K562 (cell line): Measurements from ENCODE around the gene PKLR. TPM values are rescaled to one million over a fixed set of nuclear protein-coding genes. Genes with fewer than 3 reads are reported as not detected.
A peak's percentile ranks its signal among the peaks of the same experiment; 100 is the strongest.

Experiments
- ATF2 ChIP-seq: sonication (generic); formaldehyde crosslinking; IDR thresholded peaks from 2 replicates; pipeline ENCODE4 v1.8.1; 2022; ENCODE audit warnings: missing genetic modification reagents
- CBFA2T3 ChIP-seq: fragments of 450-650 bp; IDR thresholded peaks from 2 replicates; pipeline ENCODE4 v1.6.1; 2017
- CSDE1 ChIP-seq, 2 experiments: fragments of 450-650 bp; IDR thresholded peaks; 2 replicates each; pipeline ENCODE4 v1.6.1; 2016; ENCODE audit warnings: mild to moderate bottlenecking in 1 of 2
- DPF2 ChIP-seq: fragments of 450-650 bp; IDR thresholded peaks from 2 replicates; pipeline ENCODE4 v1.6.1; 2016
- HDAC1 ChIP-seq, 2 experiments: fragments of 450-650 bp; IDR thresholded peaks; 2 replicates each; pipeline ENCODE4 v1.6.1; 2016 to 2017; ENCODE audit warnings: inconsistent platforms in 1 of 2, mild to moderate bottlenecking in 1 of 2, moderate library complexity in 1 of 2
- MEIS2 ChIP-seq: fragments of 450-650 bp; IDR thresholded peaks from 2 replicates; pipeline ENCODE4 v1.6.1; 2014; ENCODE audit warnings: mild to moderate bottlenecking; ENCODE audit not compliant: partially characterized antibody
- MLLT1 ChIP-seq, 2 experiments: fragments of 450-650 bp; IDR thresholded peaks; 2 replicates each; pipeline ENCODE4 v1.6.1; 2016
- NR2C2 ChIP-seq, 2 experiments: fragments of 200-800 bp in 1 of 2; sonication (Bioruptor generic) in 1 of 2; sonication (generic) in 1 of 2; formaldehyde crosslinking in 1 of 2; IDR thresholded peaks; 2 replicates each; pipeline versions ENCODE4 v1.6.1 to v1.8.0; 2016 to 2022; ENCODE audit warnings: mild to moderate bottlenecking in 1 of 2, missing compliant biosample characterization in 1 of 2, missing genetic modification characterization in 1 of 2, missing genetic modification reagents in 1 of 2
- POLR3A ChIP-seq: IDR thresholded peaks from 2 replicates; pipeline ENCODE4 v1.6.1; 2011; ENCODE audit warnings: borderline replicate concordance, mild to moderate bottlenecking, moderate library complexity; ENCODE audit not compliant: insufficient read length, insufficient read depth; ENCODE audit errors: extremely low read depth
- TEAD4 ChIP-seq, 2 experiments: sonication (generic) in 1 of 2; formaldehyde crosslinking in 1 of 2; IDR thresholded peaks; 2 replicates each; pipeline versions ENCODE4 v1.6.1 to v1.8.0; 2012 to 2022; ENCODE audit warnings: borderline replicate concordance in 1 of 2, inconsistent platforms in 1 of 2, low read length in 1 of 2, mild to moderate bottlenecking in 1 of 2, missing genetic modification reagents in 1 of 2
- ZNF140 ChIP-seq: fragments of 250-450 bp; sonication (Bioruptor Pico); IDR thresholded peaks from 2 replicates; pipeline ENCODE4 v1.8.0; 2021; ENCODE audit warnings: moderate library complexity, mild to moderate bottlenecking, inconsistent platforms
- ZNF551 ChIP-seq: fragments of 250-450 bp; sonication (Bioruptor Pico); IDR thresholded peaks from 2 replicates; pipeline ENCODE4 v1.5.0; 2021; ENCODE audit warnings: mild to moderate bottlenecking, moderate library complexity
- ZNF76 ChIP-seq: fragments of 250-450 bp; sonication (Bioruptor Pico); IDR thresholded peaks from 2 replicates; pipeline ENCODE4 v1.4.0; 2020; ENCODE audit warnings: mild to moderate bottlenecking, moderate library complexity, borderline replicate concordance
- polyA plus RNA-seq, 8 experiments: library from polyadenylated mRNA; depleted of rRNA in 4 of 8; stranded (reverse) in 5 of 8; unstranded in 3 of 8; fragments of >200 nt; fragmentation: Nextera tagmentation in 2 of 8; fragmentation: Illumina TruSeq in 1 of 8; extraction: Ambion mirVana in 2 of 8; extraction: Trizol in 1 of 8; gene quantifications; 2 replicates each; pipeline versions ENCODE4 v1.2.1 to v1.2.3, GENCODE V29; 2011 to 2014; ENCODE audit warnings: inconsistent platforms in 1 of 8, missing spikeins in 1 of 8
- total RNA-seq, 7 experiments: library from RNA; depleted of rRNA in 6 of 7; stranded (reverse); fragments of >200 nt in 6 of 7; fragmentation: Illumina TruSeq in 2 of 7; extraction: Trizol in 2 of 7; gene quantifications; 2 replicates each; pipeline versions ENCODE4 v1.2.1 to v1.2.3, GENCODE V29; 2011 to 2021; ENCODE audit warnings: low replicate concordance in 1 of 7
- TF ChIP-seq, protein P1 (sequence below): sonication (generic); formaldehyde crosslinking; IDR thresholded peaks from 2 replicates; pipeline ENCODE4 v1.4.0; 2020; ENCODE audit warnings: mild to moderate bottlenecking, missing genetic modification reagents
- TF ChIP-seq, protein P2 (sequence below): fragments of 450-650 bp; formaldehyde crosslinking; IDR thresholded peaks from 2 replicates; pipeline ENCODE4 v1.4.0; 2020; ENCODE audit warnings: mild to moderate bottlenecking, moderate library complexity
- TF ChIP-seq, protein P3 (sequence below): fragments of 250-450 bp; sonication (Bioruptor Pico); IDR thresholded peaks from 2 replicates; pipeline ENCODE4 v1.9.0; 2021; ENCODE audit warnings: mild to moderate bottlenecking
- TF ChIP-seq, protein P4 (sequence below): sonication (generic); formaldehyde crosslinking; IDR thresholded peaks from 2 replicates; pipeline ENCODE4 v1.9.0; 2022; ENCODE audit warnings: mild to moderate bottlenecking, missing genetic modification reagents

The PKLR gene
- total and polyA plus RNA-seq, 9 of the 15 experiments (the other 6 are each of a cell fraction or from before 2014, with no cell fraction given) = 10.7 to 78.4 (median 38.2) TPM

- TF ChIP-seq, protein P1, sequence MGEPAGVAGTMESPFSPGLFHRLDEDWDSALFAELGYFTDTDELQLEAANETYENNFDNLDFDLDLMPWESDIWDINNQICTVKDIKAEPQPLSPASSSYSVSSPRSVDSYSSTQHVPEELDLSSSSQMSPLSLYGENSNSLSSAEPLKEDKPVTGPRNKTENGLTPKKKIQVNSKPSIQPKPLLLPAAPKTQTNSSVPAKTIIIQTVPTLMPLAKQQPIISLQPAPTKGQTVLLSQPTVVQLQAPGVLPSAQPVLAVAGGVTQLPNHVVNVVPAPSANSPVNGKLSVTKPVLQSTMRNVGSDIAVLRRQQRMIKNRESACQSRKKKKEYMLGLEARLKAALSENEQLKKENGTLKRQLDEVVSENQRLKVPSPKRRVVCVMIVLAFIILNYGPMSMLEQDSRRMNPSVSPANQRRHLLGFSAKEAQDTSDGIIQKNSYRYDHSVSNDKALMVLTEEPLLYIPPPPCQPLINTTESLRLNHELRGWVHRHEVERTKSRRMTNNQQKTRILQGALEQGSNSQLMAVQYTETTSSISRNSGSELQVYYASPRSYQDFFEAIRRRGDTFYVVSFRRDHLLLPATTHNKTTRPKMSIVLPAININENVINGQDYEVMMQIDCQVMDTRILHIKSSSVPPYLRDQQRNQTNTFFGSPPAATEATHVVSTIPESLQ (CRISPR knock-in tag) = no peak
- TF ChIP-seq CSDE1 (IDR thresholded peaks at IDR 0.05) = no peak
- peak; percentile 63; the same call in 1 of the 2 replicates for TF ChIP-seq NR2C2 (CRISPR knock-in tag; IDR thresholded peaks at IDR 0.05)
- peak; percentile 82 for TF ChIP-seq NR2C2 (tag; IDR thresholded peaks at IDR 0.05)
- TF ChIP-seq MEIS2 = peak; percentile 41
- TF ChIP-seq, protein P2, sequence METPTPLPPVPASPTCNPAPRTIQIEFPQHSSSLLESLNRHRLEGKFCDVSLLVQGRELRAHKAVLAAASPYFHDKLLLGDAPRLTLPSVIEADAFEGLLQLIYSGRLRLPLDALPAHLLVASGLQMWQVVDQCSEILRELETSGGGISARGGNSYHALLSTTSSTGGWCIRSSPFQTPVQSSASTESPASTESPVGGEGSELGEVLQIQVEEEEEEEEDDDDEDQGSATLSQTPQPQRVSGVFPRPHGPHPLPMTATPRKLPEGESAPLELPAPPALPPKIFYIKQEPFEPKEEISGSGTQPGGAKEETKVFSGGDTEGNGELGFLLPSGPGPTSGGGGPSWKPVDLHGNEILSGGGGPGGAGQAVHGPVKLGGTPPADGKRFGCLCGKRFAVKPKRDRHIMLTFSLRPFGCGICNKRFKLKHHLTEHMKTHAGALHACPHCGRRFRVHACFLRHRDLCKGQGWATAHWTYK (CRISPR knock-in tag) = peak; percentile 91
- TF ChIP-seq TEAD4 (IDR thresholded peaks at IDR 0.05; ENCODE audit: low read length) = peak; percentile 51; the same call in 1 of the 2 replicates
- no peak for TF ChIP-seq TEAD4 (CRISPR knock-in tag; IDR thresholded peaks at IDR 0.05; ENCODE audit: borderline replicate concordance)
- no peak for TF ChIP-seq MLLT1 (IDR thresholded peaks at IDR 0.05)
- TF ChIP-seq HDAC1 (IDR thresholded peaks at IDR 0.05) = peak; percentile 44 to 95; a peak in 3 of 4 replicates
- no peak for TF ChIP-seq ZNF140 (CRISPR knock-in tag)
- TF ChIP-seq, protein P3, sequence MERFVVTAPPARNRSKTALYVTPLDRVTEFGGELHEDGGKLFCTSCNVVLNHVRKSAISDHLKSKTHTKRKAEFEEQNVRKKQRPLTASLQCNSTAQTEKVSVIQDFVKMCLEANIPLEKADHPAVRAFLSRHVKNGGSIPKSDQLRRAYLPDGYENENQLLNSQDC (CRISPR knock-in tag) = no peak
- no peak; the same call in 1 of the 2 replicates for TF ChIP-seq ZNF76 (CRISPR knock-in tag)
- TF ChIP-seq ZNF551 (CRISPR knock-in tag) = no peak
- TF ChIP-seq, protein P4, sequence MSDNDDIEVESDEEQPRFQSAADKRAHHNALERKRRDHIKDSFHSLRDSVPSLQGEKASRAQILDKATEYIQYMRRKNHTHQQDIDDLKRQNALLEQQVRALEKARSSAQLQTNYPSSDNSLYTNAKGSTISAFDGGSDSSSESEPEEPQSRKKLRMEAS (CRISPR knock-in tag) = peak; percentile 92
- 0 out of 2 replicates have a peak, but pooled peaks have one; percentile 19 for TF ChIP-seq DPF2
- no peak for TF ChIP-seq POLR3A
- TF ChIP-seq ATF2 (CRISPR knock-in tag) = no peak
- TF ChIP-seq CBFA2T3 = no peak
Measured at GRCh38 chr1:155261852-155262673, 39.2 kb downstream of the PKLR start, which contains the start of gene SCAMP3 (continued).
